Loucy (cell line): ENCODE results near the gene GRHPR.

Source experiments
- H2AFZ ChIP-seq: fragments of 200-600 bp; sonication (generic); 2 replicates; pipeline ENCODE4 v1.6.0; 2016; ENCODE audit warnings: antibody characterized with exemption, mild to moderate bottlenecking, low read length, moderate library complexity
- H3F3A ChIP-seq: fragments of 200-600 bp; 2 replicates; pipeline ENCODE4 v1.6.0; 2016; ENCODE audit warnings: antibody characterized with exemption, low read depth, mild to moderate bottlenecking
- H3K27me3 ChIP-seq: fragments of 200-600 bp; sonication (generic); 2 replicates; pipeline ENCODE4 v1.6.1; 2014; ENCODE audit warnings: low read length, mild to moderate bottlenecking; ENCODE audit not compliant: insufficient read depth, poor library complexity, severe bottlenecking
- H3K36me3 ChIP-seq: fragments of 200-600 bp; sonication (generic); 2 replicates; pipeline ENCODE4 v1.6.1; 2016; ENCODE audit warnings: low read length; ENCODE audit not compliant: insufficient read depth
- H3K4me1 ChIP-seq: fragments of 200-600 bp; sonication (generic); 2 replicates; pipeline ENCODE4 v1.5.1; 2014; ENCODE audit warnings: low read length, mild to moderate bottlenecking; ENCODE audit not compliant: insufficient read depth, poor library complexity, severe bottlenecking
- H3K4me2 ChIP-seq: fragments of 200-600 bp; sonication (generic); 2 replicates; pipeline ENCODE4 v1.6.0; 2014; ENCODE audit warnings: antibody characterized with exemption, low read length, low read depth, mild to moderate bottlenecking; ENCODE audit not compliant: poor library complexity, severe bottlenecking
- H3K4me3 ChIP-seq: fragments of 200-600 bp; sonication (generic); 2 replicates; pipeline ENCODE4 v1.5.1; 2014; ENCODE audit warnings: low read length, mild to moderate bottlenecking, mixed read lengths; ENCODE audit not compliant: poor library complexity, severe bottlenecking
- H3K79me2 ChIP-seq: fragments of 200-600 bp; sonication (generic); 2 replicates; pipeline ENCODE4 v1.6.1; 2014; ENCODE audit warnings: low read length; ENCODE audit not compliant: insufficient read depth
- H3K9ac ChIP-seq: fragments of 200-600 bp; sonication (generic); 2 replicates; pipeline ENCODE4 v1.6.0; 2014; ENCODE audit warnings: mild to moderate bottlenecking, low read depth, low read length, moderate library complexity; ENCODE audit not compliant: poor library complexity, severe bottlenecking
- H3K9me2 ChIP-seq: fragments of 200-600 bp; sonication (generic); replicated peaks from 2 replicates; pipeline ENCODE4 v1.6.1; 2016; ENCODE audit warnings: low read depth, low read length, mixed read lengths
- H3K9me3 ChIP-seq: fragments of 200-600 bp; sonication (generic); 2 replicates; pipeline ENCODE4 v1.6.1; 2014; ENCODE audit warnings: mild to moderate bottlenecking, antibody characterized with exemption, low read length, low read depth; ENCODE audit not compliant: insufficient read depth
- H4K20me1 ChIP-seq: fragments of 200-600 bp; sonication (generic); 2 replicates; pipeline ENCODE4 v1.6.0; 2014; ENCODE audit warnings: antibody characterized with exemption, low read length, mild to moderate bottlenecking; ENCODE audit not compliant: insufficient read depth, poor library complexity, severe bottlenecking
- CTCF ChIP-seq: fragments of 200-600 bp; sonication (generic); conservative IDR thresholded peaks from 2 replicates; pipeline ENCODE4 v1.5.1; 2014; ENCODE audit warnings: mild to moderate bottlenecking, antibody characterized with exemption, low read length
- EZH2phosphoT487 ChIP-seq: fragments of 200-600 bp; IDR thresholded peaks from 2 replicates; pipeline ENCODE4 v1.6.1; 2018; ENCODE audit warnings: antibody characterized with exemption, mild to moderate bottlenecking, moderate library complexity, borderline replicate concordance

The GRHPR gene

GRCh38 chr9:37444890-37445289, 22.4 kb downstream of the GRHPR start:
- Histone ChIP-seq H3K4me3 (no peak overlapping the region), H3K79me2 (peaks cover 45% of the 10 kb centered on the region; the same call in 1 of the 2 replicates), H2AFZ (no peak overlapping the region), H3K9me3 (no peaks in the 10 kb centered on the region), H3K27me3 (no peaks in the 10 kb centered on the region), H3K4me1 (no peaks in the 10 kb centered on the region), H3K9me2 (no peaks in the 10 kb centered on the region), H3K4me2 (no peak overlapping the region), H3F3A (no peaks in the 10 kb centered on the region), H3K9ac (no peak overlapping the region), H4K20me1 (no peaks in the 10 kb centered on the region), H3K36me3 (peaks cover 35% of the 10 kb centered on the region; the same call in 1 of the 2 replicates)
- no peak for TF ChIP-seq EZH2phosphoT487
- no peak for TF ChIP-seq CTCF

GRCh38 chr9:37445832-37446231, 23.3 kb downstream of the GRHPR start:
- no peaks in the 10 kb centered on the region for H3K9me2 ChIP-seq
- H3K4me2 ChIP-seq = no peak overlapping the region
- H3K79me2 ChIP-seq = peaks cover 52% of the 10 kb centered on the region; the same call in 1 of the 2 replicates
- no peaks in the 10 kb centered on the region for H3K4me1 ChIP-seq
- H3K9ac ChIP-seq = no peak overlapping the region
- H3K9me3 ChIP-seq = no peaks in the 10 kb centered on the region
- no peaks in the 10 kb centered on the region for H3K27me3 ChIP-seq
- peaks cover 31% of the 10 kb centered on the region; the same call in 1 of the 2 replicates for H3K36me3 ChIP-seq
- H3K4me3 ChIP-seq = no peak overlapping the region
- no peak overlapping the region for H2AFZ ChIP-seq
- H4K20me1 ChIP-seq = no peaks in the 10 kb centered on the region
- H3F3A ChIP-seq = no peaks in the 10 kb centered on the region
- no peak for TF ChIP-seq CTCF
- TF ChIP-seq EZH2phosphoT487 = no peak

DNA sequence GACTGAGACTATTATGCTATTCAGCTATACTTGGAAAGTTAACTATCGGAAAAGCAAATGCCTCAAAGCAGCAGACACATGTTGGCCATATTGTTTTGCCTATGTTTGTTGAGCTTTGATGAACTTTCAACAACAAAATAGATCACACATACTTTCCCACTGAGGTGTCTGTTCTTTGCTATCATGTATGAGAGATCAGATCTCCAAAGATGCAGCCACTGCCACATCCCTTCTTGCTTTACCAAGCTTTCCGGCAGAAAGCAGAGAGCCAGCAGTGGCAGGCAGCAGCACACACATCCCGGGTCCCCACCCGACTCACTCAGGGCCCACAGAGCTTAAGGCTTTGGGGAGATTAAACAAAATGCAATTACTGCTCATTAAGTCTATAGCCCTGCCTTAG, 23.9 kb downstream of the GRHPR start:
- H3K9me3 ChIP-seq = no peaks in the 10 kb centered on the region
- no peak for TF ChIP-seq CTCF
- TF ChIP-seq EZH2phosphoT487 = no peak
- H3K27me3 ChIP-seq = no peaks in the 10 kb centered on the region
- H3K4me3 ChIP-seq = no peak overlapping the region
- H3F3A ChIP-seq = no peaks in the 10 kb centered on the region
- H3K4me2 ChIP-seq = no peak overlapping the region
- H3K36me3 ChIP-seq = peaks cover 26% of the 10 kb centered on the region; the same call in 1 of the 2 replicates
- no peaks in the 10 kb centered on the region for H3K9me2 ChIP-seq
- H3K9ac ChIP-seq = no peak overlapping the region
- H2AFZ ChIP-seq = no peak overlapping the region
- peaks cover 55% of the 10 kb centered on the region; the same call in 1 of the 2 replicates for H3K79me2 ChIP-seq
- H3K4me1 ChIP-seq = no peaks in the 10 kb centered on the region
- H4K20me1 ChIP-seq = no peaks in the 10 kb centered on the region
